ENCODE results near the gene ZSCAN30.

The ZSCAN30 gene

DNA sequence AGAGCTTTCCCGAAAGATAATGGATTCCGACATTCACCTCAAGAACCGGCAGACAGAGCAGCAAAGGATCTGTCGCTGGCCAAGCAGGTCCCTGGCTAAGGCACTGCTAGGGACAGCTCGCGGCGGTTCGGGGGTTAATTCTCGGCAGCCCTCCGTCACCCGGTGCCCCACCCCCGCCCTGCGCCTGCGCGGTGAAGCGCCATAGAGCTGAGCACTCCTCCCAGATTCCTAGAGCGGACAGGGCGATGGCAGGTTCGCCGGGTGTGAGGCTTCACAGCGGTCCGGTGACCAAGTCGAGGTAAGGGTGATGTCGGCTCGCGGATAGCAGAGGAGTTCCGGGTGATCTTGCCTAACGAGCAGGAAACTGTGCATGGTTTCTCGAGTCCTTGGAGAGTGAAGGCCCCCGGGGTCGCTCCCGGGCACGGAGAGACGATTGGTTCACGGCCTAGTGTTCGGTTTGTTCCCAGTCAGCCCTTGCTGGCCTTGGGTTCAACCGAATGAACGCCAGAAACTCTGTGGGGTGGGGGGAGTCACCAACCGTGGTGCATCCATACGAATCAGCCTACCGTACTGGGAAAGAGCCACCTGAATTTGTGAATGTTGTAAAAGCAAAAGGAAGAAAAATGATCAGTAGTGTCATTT, at the start of gene ZSCAN30:
TSS of gene ZSCAN30 (minus strand) at position 136 of the 642 bp plus-strand sequence. CDS start 25,877 bp downstream, outside the sequence.
- peak; percentile 61 for DNase-seq

DNA sequence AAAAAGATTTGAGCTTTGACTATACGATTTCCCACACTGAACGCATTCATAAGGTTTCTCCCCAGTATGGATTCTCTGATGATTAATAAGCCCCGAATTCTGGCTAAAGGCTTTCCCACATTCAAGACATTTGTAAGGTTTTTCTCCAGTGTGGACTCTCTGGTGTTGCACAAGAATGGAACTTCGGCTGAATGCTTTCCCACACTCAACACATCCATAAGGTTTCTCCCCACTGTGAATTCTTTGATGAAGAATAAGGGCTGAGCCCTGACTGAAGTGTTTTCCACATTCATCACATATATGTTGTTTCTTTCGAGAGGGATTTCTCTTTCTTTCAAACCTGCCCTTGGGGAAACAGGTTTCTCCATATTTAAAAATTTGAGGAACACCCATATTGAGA, 47.3 kb upstream of the ZSCAN30 start:
- no peak for DNase-seq

DNA sequence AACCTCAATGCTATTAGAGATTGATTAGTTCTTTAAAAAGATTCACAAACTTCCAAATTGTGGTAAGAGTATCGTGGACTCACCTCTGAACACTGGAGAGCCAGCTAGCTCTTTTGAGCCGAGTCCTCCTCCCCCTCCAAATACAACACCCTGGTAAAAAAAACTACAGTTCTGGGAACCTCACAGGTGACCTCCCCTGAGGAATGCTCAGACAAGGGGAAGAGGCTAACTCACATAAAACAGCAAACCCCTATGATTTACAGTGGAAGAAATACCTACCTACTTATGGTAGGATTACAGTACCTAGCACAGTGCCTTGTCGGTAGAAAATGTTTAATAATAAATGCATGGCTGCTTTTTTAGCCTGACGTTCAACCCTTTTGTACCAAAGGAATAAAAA, 45.8 kb upstream of the ZSCAN30 start:
- no peak for DNase-seq

DNA sequence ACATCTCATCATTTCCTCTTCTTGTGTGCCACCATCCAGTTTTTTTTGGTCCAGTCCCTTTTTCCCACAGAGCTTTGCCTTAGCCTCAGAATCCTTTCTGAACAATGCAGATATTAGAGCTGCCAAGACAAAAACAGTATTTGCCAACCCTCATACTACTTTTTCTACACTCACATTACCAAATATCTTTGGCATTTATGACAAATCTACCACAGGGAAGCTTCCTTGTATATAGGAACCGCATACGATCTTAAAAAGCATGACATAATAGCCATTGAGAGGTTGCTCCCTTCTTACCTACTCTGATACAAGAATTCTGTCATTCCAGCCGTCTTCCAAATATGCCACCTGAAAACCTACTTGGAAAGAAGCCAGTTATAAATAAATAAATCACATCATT, 44.8 kb upstream of the ZSCAN30 start:
- no peak for DNase-seq

DNA sequence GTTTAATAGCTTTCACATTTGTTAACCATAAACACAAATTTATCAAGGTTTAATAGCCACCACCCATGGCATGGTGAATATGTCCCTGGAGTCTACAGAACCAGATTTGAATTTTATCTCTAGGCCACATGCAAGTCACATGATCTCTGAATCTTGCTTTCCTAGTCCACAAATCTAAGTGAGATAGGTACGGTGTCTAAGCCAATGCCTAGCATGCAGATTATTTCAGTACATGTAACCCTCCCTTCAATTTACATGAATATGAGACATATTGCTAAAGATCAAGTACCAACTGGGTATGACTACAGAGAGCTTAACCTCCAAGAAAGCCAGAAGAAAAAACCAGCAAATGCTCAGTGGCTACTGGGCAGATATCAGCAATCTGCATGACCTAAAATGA, 44.2 kb upstream of the ZSCAN30 start:
- DNase-seq, result no peak

DNA sequence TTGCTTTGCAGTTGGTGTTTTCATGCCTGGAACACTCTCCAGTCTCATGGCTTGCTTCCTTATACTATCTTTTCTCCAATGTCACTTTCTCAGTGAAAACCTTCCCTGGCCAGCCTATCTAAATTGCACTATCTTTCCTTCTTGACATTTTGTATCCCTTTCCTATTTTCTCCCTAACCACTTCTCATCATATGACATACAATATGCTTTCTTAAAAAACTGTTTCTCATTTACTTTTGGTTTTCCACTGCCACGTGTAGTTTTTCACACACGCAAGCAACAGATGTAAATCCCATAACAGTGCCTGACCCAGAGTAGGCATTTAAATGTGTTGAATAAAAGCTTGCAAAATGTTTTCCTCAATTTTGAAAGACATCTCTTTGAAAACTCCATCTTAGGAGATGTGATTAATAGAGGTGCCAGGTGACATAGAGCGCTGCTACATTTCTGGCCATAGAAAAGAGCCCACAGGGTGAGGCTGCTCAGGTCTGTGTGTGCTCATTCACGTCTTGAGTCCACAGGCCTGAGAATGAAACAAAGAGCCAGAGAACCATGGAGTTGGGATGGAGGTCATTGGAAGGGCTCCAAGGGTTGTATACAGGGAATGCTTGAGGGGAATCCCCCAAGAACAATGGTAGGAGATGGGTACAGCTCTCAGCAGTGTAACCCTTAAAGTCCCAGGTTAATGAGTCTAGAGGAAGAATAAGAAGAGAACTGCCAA, 41.5 kb upstream of the ZSCAN30 start:
- DNase-seq, result no peak

DNA sequence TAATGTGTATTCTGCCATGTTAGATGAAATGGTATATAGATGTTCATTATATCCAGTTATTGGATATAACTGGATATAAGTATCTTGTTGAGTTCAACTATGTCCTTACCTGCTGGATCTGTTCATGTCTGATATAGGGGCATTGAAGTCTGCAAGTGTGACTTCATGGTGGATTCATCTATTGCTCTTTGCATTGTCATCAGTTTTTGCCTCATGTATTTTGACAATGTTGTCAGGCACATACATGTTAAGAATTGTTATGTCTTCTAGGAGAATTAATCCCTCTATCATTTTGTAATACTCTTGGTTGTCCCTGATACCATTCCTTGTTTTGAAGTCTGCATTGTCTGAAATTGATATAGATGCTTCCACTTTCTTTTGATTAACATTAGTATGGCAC, 38.8 kb upstream of the ZSCAN30 start:
- DNase-seq, result no peak

DNA sequence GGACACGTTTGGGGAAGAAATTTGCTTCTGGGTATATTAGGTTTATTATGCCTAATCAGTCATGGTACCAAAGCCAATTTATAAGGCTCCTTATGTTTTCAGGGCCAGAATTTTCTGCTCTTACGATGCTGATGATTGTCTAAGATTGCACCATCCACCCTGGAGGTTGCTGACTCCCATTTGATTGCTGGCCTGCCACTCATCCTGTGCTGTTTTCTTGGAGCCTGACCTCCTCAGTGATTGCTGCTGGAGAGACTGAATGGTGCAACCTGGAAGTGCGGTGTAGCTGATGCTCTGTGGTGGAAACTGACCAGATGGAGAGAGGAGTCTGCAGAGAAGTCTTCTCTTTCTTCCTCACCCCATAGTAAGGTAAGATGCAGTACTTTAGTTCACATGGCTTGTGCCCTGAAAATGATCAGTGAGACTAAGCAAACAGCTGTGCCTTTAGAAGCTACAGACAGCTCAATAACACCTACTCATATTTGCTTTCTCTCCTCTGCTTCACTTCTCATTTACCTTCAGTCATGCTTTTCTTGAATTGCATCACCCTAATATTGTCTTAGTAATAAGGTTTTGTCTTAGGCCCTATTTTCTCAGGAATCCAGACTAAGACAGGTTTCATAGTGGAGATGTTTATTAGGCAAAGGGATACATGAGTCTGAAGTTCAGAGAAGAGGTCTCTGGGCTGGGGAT, 36.8 kb upstream of the ZSCAN30 start:
- DNase-seq, result no peak

DNA sequence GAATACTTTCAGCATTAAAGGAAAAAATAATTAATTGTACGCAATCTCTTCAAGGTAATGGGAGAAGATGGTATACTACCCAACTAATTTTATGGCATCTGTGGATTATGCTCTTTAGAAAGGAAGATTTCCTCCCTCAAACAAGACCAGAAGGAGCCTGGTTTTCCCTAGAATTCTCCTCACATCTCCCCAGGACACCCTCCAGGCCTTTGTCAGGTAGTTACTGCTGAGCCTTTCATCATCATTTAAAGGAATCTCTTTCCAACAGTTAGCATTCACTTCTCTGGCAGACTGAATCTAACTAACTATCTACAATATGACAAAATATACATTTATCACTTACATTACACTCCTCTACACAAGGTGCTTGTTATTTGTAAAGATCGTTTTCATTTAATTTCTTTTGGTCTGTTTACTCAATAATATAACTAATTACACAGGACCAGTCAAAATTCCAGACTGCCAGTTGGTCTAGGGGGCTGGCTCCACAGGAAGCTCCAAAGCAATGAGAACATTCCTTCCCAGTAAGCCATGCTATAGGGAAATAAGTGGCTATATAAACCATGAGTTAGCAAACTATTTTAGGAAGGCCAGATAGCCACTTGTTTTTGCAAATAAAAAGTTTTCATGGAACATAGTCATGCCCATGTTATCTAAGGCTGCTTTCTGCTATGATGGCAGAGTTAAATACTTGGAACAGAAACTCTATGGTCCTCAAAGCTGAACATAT, 35.1 kb upstream of the ZSCAN30 start:
- no peak for DNase-seq

DNA sequence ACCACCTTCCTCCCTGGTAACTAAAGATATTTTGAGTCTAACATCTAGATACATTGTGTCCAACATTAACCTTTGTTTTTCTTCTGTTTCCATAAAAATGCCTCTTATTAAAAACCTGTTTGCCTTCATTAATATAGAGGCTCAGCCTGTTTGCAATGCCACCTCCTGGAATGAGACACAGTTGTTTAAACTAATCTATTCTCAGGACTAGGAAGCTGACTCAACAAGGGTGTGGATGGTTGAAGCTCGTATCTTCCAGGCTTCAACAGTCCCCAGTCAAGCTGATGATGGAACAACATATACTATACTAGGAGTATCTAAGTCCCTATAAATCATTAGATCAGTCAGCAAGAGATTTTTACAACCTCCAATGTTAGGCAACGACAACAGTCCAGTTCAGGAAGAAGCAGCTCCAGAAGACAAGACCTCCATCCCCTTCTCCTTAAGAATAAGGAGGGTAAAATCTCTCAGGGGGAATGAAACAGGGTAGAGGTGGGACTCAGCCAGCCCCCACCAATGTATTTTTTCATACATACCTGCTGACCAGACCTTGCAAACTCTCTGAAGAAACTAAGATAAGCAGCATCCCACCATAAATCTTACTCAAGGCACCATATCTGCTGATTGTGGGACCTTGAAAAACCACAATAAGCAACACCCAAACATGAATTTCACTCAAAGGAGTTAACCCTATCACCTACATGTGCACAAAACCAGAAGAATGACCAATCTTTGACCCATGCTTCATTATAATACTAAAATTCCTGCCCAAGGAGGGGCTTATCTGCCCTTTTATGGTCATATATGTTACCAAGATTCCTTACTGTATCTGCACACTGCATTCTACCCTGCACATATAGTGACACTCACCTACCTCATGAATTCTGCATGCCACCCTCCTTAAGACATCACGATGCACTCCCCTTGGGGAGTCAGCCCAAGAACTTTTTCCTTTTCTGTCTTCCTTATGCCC, 32.7 kb upstream of the ZSCAN30 start:
- DNase-seq, result no peak

DNA sequence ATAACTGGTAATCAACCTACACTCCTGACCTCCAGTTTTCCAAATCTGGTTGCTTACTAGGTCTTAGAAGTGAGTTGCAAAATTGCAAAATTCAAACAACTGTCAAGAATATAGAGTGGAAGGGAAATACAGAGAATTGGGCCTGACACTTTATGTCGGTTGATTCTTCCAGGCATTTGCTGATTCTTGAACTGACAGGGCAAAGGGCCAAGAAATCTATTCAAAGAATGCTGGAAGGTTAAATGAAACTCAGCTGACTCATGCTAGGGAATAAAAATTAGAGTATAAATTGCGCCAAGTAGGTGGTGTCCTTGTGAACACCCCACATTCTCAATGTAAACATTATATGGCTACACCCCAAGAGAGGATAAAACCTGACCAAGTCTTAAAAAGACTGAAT, 21.5 kb upstream of the ZSCAN30 start:
- no peak for DNase-seq

DNA sequence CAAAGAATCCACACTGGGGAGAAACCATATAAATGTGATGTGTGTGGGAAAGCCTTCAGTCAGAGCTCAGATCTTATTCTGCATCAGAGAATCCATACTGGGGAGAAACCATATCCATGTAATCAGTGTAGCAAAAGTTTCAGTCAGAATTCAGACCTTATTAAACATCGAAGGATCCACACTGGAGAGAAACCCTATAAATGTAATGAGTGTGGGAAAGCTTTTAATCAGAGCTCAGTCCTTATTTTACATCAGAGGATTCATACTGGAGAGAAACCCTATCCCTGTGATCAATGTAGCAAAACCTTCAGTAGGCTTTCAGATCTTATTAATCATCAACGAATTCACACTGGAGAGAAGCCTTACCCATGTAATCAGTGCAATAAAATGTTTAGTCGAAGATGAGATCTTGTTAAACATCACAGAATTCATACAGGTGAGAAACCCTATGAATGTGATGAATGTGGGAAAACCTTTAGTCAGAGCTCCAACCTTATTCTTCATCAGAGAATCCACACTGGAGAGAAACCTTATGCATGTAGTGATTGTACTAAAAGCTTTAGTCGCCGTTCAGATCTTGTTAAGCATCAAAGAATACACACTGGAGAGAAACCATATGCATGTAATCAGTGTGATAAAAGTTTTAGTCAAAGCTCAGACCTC, 16.7 kb upstream of the ZSCAN30 start:
- DNase-seq, result no peak

DNA sequence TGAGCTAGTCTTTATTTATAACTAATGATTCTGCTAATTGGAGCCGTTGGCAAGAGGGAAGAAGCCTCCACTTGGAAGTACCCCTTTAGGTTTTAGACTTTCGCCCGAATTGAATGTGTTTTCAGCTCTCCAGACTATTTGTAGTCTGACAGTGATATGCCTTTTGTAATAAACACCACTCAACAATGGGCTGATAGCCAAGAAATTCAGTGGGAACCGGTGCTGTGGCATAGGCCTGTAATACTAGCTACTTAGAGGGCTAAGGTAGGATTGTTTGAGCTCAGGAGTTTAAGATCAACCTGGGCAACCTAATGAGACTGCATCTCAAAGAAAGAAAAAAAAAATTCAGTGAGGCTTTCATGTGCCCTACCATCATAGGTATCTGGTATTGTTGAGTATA, 13.6 kb upstream of the ZSCAN30 start:
- no peak for DNase-seq

DNA sequence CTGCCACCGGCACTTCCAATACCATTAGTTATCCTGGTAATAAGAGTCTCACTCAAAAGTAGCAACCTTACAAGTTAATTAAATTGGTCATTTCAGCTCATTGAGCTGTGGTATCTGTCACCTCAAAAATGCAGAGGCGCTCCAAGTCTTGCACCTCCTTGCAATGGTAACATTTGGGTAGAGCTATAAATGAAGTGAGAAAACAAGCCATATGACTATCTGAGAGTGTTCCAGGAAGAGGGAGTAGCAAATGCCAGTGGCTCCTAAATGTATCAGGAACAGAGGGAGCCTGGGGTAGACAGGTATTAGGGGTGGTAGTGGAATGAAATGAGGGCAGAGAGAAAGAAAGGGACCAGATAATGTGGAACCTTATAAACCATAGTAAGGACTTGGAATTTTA, 6.0 kb upstream of the ZSCAN30 start:
- no peak for DNase-seq

DNA sequence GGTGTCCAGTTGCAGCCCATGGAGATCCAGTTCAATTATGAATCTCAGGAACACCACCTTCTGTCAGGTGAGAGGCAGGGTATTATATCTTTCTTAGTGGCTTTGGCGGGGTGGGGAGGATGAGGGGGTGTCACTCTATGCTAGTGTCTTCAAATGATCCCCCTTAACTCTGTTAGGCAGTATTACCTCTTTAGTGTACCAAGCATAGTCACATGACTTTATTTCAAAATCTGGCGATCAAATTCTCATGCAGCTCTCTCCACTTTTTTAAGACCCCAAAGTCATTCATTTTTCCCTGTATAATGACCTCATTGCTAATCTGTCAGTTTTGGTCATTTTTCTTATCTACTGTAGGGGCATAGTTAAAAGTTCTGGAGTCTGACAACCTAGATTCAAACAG, 1.1 kb upstream of the ZSCAN30 start:
- DNase-seq, result no peak

DNA sequence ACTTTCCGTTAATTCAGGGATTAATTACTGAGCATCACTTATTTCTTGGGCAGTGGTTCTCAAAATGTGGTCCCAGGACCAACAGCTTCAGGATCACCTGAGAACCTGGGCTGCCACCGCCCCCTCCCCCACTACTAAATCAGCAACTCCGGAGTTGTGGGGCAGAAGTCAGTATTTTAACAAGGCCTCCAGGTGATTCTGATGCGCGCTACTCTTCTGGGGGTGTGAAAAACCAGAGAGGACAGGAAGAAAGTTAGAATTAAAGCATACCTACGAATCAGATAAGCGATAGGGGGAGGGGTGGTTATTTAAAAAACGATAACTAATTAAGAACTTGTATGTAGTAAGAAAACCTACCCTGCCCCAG, 319 bp downstream of the ZSCAN30 start:
- no peak for DNase-seq

DNA sequence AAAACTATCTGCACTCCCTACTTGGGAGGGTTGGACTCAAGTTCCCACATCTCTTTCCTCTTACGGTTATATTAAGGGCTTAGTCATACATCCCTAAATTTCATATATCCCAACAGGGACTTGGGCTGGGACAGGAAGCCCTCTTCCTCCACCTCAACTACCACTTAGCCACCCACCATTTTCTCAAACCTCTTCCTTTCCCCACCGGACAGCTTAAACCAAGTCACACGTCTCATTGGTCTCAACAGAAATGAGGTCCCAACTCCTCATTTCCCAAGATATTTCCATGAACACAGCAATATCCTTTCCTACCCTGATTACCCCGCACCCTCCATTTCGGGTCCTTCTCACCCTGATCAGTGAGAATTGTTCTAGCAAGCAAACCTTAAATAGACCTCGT, 736 bp downstream of the ZSCAN30 start:
- no peak for DNase-seq

DNA sequence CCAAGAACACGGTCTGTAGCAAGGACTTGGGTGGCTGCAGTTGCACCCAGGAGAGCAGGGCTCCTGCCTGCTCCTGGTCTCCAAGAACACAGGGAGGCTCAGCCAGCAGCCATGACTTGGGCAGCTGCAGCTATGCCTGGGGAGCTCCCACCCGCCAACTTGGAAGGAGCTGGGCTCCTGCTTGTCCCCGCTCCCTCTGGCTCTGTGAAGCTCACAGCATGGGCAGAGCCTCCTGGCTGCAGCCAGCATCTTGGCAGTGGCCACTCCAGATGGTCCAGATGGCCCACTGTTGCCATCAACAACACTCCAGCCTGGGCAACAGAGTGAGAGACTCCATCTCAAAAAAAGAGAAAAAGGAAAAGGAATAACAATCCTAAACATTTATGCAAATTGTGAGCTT, 5.2 kb downstream of the ZSCAN30 start:
- DNase-seq, result no peak

DNA sequence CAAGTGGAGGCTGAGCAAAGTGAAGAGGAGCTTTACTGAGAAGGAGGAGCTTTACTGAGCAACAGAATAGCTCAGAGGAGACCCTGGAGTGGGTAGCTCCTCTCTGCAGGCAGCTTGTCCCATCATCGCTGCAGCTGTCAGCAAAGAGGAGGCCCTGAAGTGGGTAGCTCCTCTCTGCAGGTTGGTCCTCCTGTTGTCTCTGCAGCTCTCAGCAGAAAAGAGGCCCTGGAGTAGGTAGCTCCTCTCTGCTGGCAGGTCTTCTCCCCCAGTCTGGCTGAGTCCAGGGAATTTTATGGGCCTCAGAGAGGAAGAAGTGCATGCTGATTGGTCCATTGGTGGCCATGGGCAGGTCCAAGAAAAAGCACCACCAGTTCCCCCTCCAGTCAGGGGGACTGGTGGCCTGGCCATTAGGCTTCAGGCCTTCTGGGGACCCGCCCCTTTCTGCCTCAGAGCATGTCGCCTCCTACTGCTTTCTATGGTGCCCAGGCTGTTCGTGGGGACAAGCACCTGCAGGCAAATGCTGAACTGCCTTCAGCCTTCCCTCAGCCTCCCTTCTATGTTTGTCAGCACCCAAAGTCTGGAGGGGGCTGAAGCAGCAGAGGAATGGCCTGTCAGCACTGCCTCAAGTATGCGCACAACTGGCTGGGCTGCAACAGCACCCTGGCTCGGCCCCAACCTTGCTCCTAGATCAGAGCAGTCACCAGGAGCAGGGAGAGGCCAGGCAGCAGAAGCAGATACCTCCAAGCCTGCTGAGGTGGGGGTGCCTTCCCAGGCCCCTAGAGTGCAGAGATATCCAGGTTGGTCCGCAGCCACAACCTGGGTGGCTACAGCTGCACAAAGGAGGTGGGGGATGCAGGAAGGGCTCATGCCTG, 5.9 kb downstream of the ZSCAN30 start:
- DNase-seq, result no peak

DNA sequence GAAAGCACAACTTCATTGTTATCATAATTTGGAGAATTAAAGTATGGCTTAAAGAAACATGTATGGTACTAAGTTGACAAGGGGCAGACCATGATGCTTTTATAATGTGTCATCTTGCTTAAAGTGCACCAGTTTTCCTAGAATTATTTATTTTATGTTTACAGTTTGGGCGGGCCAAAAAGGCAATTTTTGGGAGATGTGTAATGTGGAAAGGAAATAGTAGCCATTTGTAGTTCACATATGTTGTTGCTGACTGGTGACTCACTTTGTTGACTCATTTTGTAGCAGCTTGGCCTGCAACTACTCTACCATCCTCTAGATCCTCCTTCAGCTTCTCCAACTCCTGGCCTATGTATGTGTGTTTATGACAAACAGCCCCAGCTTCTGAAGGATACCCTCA, 7.7 kb downstream of the ZSCAN30 start:
- DNase-seq, result no peak

DNA sequence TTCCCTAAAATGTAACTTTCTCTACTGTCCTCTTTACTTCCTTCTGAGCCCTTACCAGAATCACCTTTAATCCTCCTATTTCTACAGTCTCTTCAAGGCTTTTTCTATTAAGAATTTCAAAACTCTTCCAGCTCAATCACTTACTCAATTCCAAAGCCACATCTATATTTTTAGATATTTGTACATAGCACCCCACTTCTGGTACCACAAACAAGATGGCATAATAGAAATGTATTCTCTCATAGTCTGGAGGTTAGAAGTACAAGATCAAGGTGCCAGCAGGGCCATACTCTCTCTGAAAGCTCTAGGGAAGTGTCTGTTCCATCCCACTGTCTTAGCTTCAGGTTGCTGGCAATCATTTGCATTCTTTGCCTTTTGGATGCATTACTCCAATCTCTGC, 11.1 kb downstream of the ZSCAN30 start:
- no peak for DNase-seq

Data from NCI-H2081 treated with DMSO at 0.1 percent for 48 hours (cell line).